ENCODE data around the gene PTPRN2.
"Not testable (repeated sequence)": the region's sequence is repeated elsewhere in the genome, so short reads cannot be mapped to it uniquely, and the experiment has no call there.

Gene PTPRN2

GRCh38 chr7:158407581-158408317, 179.9 kb downstream of the PTPRN2 start:
- Mint-ChIP-seq H3K4me3 (no peak overlapping the region), H3K4me1 (ENCODE audit: low read depth in 2 of 2) (no peaks in the 10 kb centered on the region), H3K27me3 (peaks cover 9 to 43% of the 10 kb centered on the region in 2 donors), H3K9me3 (no peaks in the 10 kb centered on the region), H3K27ac (no peak overlapping the region), H3K36me3 (ENCODE audit: insufficient read depth) (no peaks in the 10 kb centered on the region)
- ATAC-seq (replicated peaks) (no peak), DNase-seq (no peak)

- Mint-ChIP-seq H3K4me3 (no peak overlapping the region), H3K27ac (no peak overlapping the region), H3K36me3 (ENCODE audit: insufficient read depth) (no peaks in the 10 kb centered on the region)
These were observed 180.8 kb downstream of the PTPRN2 start for GRCh38 chr7:158406801-158407200.

GRCh38 chr7:158406364-158406763, 181.3 kb downstream of the PTPRN2 start:
- Mint-ChIP-seq H3K36me3 (ENCODE audit: insufficient read depth) (no peaks in the 10 kb centered on the region), H3K4me1 (ENCODE audit: low read depth in 2 of 2) (no peaks in the 10 kb centered on the region), H3K27me3 (peaks cover 15 to 52% of the 10 kb centered on the region in 2 donors), H3K27ac (no peak overlapping the region), H3K9me3 (no peaks in the 10 kb centered on the region), H3K4me3 (no peak overlapping the region)
- no peak for ATAC-seq (replicated peaks)
- no peak for DNase-seq

More at GRCh38 chr7:158406801-158407200, 180.8 kb downstream of the PTPRN2 start:
- Mint-ChIP-seq H3K4me1 (ENCODE audit: low read depth in 2 of 2) (no peaks in the 10 kb centered on the region), H3K9me3 (no peaks in the 10 kb centered on the region), H3K27me3 (peaks cover 10 to 50% of the 10 kb centered on the region in 2 donors)
- ATAC-seq (replicated peaks) (no peak), DNase-seq (no peak)

- not testable (repeated sequence) for H3K4me1 Mint-ChIP-seq (ENCODE audit: low read depth in 2 of 2); DNase-seq; H3K4me3 Mint-ChIP-seq; H3K36me3 Mint-ChIP-seq (ENCODE audit: insufficient read depth); H3K27ac Mint-ChIP-seq; ATAC-seq (replicated peaks); H3K9me3 Mint-ChIP-seq
- peaks cover 15 to 52% of the 10 kb centered on the region in 2 donors for H3K27me3 Mint-ChIP-seq
These were observed 181.9 kb downstream of the PTPRN2 start for GRCh38 chr7:158405771-158406170.

- Mint-ChIP-seq H3K27ac (no peak overlapping the region), H3K36me3 (ENCODE audit: insufficient read depth) (no peaks in the 10 kb centered on the region), H3K4me1 (ENCODE audit: low read depth in 2 of 2) (no peaks in the 10 kb centered on the region), H3K27me3 (peaks cover 10 to 52% of the 10 kb centered on the region in 2 donors), H3K4me3 (no peak overlapping the region), H3K9me3 (no peaks in the 10 kb centered on the region)
- ATAC-seq (replicated peaks) (no peak), DNase-seq (no peak)
These were observed 182.3 kb downstream of the PTPRN2 start for GRCh38 chr7:158405324-158405723.

- no peak for ATAC-seq (replicated peaks)
- Mint-ChIP-seq H3K36me3 (ENCODE audit: insufficient read depth) (no peaks in the 10 kb centered on the region), H3K4me1 (ENCODE audit: low read depth in 2 of 2) (no peaks in the 10 kb centered on the region), H3K27ac (no peak overlapping the region), H3K27me3 (peaks cover 7 to 42% of the 10 kb centered on the region in 2 donors), H3K9me3 (peaks cover 0 to 5% of the 10 kb centered on the region in 2 donors), H3K4me3 (no peak overlapping the region)
- DNase-seq, result no peak
These were observed 183.4 kb downstream of the PTPRN2 start for GRCh38 chr7:158404031-158404761.

GRCh38 chr7:158403013-158403821, 184.4 kb downstream of the PTPRN2 start:
- Mint-ChIP-seq H3K27me3 (peaks cover 7 to 36% of the 10 kb centered on the region in 2 donors), H3K4me3 (no peak overlapping the region), H3K27ac (no peak overlapping the region), H3K9me3 (peaks cover 3 to 15% of the 10 kb centered on the region in 2 donors), H3K4me1 (ENCODE audit: low read depth in 2 of 2) (no peaks in the 10 kb centered on the region), H3K36me3 (ENCODE audit: insufficient read depth) (no peaks in the 10 kb centered on the region)
- DNase-seq (no peak), ATAC-seq (replicated peaks) (no peak)

- H3K9me3 Mint-ChIP-seq, result peaks cover 3 to 15% of the 10 kb centered on the region in 2 donors
- H3K4me3 Mint-ChIP-seq, result no peak overlapping the region
- no peaks in the 10 kb centered on the region for H3K36me3 Mint-ChIP-seq (ENCODE audit: insufficient read depth)
- H3K4me1 Mint-ChIP-seq (ENCODE audit: low read depth in 2 of 2), result no peaks in the 10 kb centered on the region
- H3K27me3 Mint-ChIP-seq, result peaks cover 7 to 36% of the 10 kb centered on the region in 2 donors
- ATAC-seq (replicated peaks) (no peak), DNase-seq (no peak)
- H3K27ac Mint-ChIP-seq, result no peak overlapping the region
These were observed 185.2 kb downstream of the PTPRN2 start for GRCh38 chr7:158402471-158402870.

GRCh38 chr7:158401826-158402225, 185.8 kb downstream of the PTPRN2 start:
- Mint-ChIP-seq H3K9me3 (peaks cover 3 to 15% of the 10 kb centered on the region in 2 donors), H3K4me1 (ENCODE audit: low read depth in 2 of 2) (no peaks in the 10 kb centered on the region), H3K27me3 (peaks cover 7 to 36% of the 10 kb centered on the region in 2 donors), H3K4me3 (no peak overlapping the region), H3K27ac (no peak overlapping the region), H3K36me3 (ENCODE audit: insufficient read depth) (no peaks in the 10 kb centered on the region)
- ATAC-seq (replicated peaks) (no peak), DNase-seq (no peak)

GRCh38 chr7:158401295-158401694, 186.3 kb downstream of the PTPRN2 start:
- DNase-seq, result no peak
- Mint-ChIP-seq H3K4me1 (ENCODE audit: low read depth in 2 of 2) (no peaks in the 10 kb centered on the region), H3K27ac (no peak overlapping the region), H3K36me3 (ENCODE audit: insufficient read depth) (no peaks in the 10 kb centered on the region), H3K9me3 (peaks cover 3 to 15% of the 10 kb centered on the region in 2 donors), H3K4me3 (no peak overlapping the region), H3K27me3 (peaks cover 7 to 36% of the 10 kb centered on the region in 2 donors)
- no peak for ATAC-seq (replicated peaks)

- H3K4me3 Mint-ChIP-seq, result no peak overlapping the region
- ATAC-seq (replicated peaks) (no peak), DNase-seq (no peak)
- no peak overlapping the region for H3K27ac Mint-ChIP-seq
- H3K27me3 Mint-ChIP-seq, result peaks cover 7 to 36% of the 10 kb centered on the region in 2 donors
- peaks cover 3 to 15% of the 10 kb centered on the region in 2 donors for H3K9me3 Mint-ChIP-seq
- no peaks in the 10 kb centered on the region for H3K4me1 Mint-ChIP-seq (ENCODE audit: low read depth in 2 of 2)
- H3K36me3 Mint-ChIP-seq (ENCODE audit: insufficient read depth), result no peaks in the 10 kb centered on the region
These were observed 186.9 kb downstream of the PTPRN2 start for GRCh38 chr7:158400601-158401225.

- Mint-ChIP-seq H3K4me3 (no peak overlapping the region), H3K9me3 (peaks cover 3 to 15% of the 10 kb centered on the region in 2 donors), H3K36me3 (ENCODE audit: insufficient read depth) (no peaks in the 10 kb centered on the region), H3K27ac (no peak overlapping the region), H3K4me1 (ENCODE audit: low read depth in 2 of 2) (no peaks in the 10 kb centered on the region), H3K27me3 (peaks cover 7 to 36% of the 10 kb centered on the region in 2 donors)
- ATAC-seq (replicated peaks) (no peak), DNase-seq (no peak)
These were observed 187.9 kb downstream of the PTPRN2 start for GRCh38 chr7:158399762-158400161.

GRCh38 chr7:158398750-158399149, 188.9 kb downstream of the PTPRN2 start:
- no peaks in the 10 kb centered on the region for H3K4me1 Mint-ChIP-seq (ENCODE audit: low read depth in 2 of 2)
- H3K27me3 Mint-ChIP-seq, result peaks cover 7 to 30% of the 10 kb centered on the region in 2 donors
- H3K9me3 Mint-ChIP-seq, result peaks cover 3 to 15% of the 10 kb centered on the region in 2 donors
- no peak overlapping the region for H3K4me3 Mint-ChIP-seq
- no peak overlapping the region for H3K27ac Mint-ChIP-seq
- ATAC-seq (replicated peaks) (no peak), DNase-seq (no peak)
- no peaks in the 10 kb centered on the region for H3K36me3 Mint-ChIP-seq (ENCODE audit: insufficient read depth)

Measured in effector memory CD8-positive, alpha-beta T cell (primary cell).